GM12873 (cell line): ENCODE data around the gene PREB.

Source experiments
- TF ChIP-seq, protein P1 (sequence below): IDR thresholded peaks from 2 replicates; pipeline ENCODE4 v1.5.1; 2012; ENCODE audit warnings: low read depth, mild to moderate bottlenecking, moderate library complexity, low read length, control low read depth; ENCODE audit not compliant: insufficient read depth; ENCODE audit errors: missing control alignments

PREB gene

GRCh38 chr2:27175330-27175729 lies 40.9 kb upstream of the PREB start:
- TF ChIP-seq, protein P1, sequence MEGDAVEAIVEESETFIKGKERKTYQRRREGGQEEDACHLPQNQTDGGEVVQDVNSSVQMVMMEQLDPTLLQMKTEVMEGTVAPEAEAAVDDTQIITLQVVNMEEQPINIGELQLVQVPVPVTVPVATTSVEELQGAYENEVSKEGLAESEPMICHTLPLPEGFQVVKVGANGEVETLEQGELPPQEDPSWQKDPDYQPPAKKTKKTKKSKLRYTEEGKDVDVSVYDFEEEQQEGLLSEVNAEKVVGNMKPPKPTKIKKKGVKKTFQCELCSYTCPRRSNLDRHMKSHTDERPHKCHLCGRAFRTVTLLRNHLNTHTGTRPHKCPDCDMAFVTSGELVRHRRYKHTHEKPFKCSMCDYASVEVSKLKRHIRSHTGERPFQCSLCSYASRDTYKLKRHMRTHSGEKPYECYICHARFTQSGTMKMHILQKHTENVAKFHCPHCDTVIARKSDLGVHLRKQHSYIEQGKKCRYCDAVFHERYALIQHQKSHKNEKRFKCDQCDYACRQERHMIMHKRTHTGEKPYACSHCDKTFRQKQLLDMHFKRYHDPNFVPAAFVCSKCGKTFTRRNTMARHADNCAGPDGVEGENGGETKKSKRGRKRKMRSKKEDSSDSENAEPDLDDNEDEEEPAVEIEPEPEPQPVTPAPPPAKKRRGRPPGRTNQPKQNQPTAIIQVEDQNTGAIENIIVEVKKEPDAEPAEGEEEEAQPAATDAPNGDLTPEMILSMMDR = no peak

DNA sequence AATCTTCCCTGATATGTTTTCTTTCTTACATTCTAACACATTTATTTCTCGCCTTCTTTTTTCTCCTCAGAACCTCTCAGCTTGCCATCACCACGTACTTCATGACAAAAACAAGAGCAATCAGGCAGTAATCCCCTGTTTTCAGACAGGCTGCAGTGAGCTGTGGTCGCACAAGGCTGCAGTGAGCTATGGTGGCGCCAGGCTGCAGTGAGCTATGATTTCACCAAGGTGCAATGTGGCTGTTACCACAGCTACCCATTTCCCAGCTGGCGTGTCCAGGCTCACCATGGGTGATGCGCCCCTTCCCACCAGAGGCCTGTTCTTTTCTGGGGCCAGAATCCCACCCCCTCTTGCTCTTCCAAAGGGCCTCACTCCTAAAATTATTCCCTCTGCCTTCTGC lies 40.2 kb upstream of the PREB start:
- TF ChIP-seq, protein P1 = no peak

DNA sequence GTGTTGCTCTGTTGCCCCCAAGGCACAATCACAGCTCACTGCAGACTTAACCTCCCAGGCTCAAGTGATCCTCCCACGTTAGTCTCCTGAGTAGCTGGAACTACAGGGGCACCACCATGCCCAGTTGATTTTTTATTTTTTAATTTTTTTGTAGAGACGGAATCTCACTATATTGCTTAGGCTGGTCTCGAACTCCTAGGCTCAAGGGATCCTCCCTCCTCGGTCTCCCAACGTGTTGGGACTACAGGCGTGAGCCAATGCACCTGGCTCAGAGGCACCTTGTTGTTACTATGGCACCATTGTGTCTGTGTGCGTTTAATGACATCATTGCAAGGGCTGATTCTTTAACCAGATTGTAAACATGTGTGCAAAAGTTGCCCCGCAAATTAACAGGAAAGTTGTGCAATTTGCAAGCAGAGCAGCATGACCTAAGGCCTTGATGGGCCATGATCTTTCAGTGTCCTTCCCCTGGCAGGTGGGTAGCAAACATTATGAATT lies 37.0 kb upstream of the PREB start:
- TF ChIP-seq, protein P1 = no peak

DNA sequence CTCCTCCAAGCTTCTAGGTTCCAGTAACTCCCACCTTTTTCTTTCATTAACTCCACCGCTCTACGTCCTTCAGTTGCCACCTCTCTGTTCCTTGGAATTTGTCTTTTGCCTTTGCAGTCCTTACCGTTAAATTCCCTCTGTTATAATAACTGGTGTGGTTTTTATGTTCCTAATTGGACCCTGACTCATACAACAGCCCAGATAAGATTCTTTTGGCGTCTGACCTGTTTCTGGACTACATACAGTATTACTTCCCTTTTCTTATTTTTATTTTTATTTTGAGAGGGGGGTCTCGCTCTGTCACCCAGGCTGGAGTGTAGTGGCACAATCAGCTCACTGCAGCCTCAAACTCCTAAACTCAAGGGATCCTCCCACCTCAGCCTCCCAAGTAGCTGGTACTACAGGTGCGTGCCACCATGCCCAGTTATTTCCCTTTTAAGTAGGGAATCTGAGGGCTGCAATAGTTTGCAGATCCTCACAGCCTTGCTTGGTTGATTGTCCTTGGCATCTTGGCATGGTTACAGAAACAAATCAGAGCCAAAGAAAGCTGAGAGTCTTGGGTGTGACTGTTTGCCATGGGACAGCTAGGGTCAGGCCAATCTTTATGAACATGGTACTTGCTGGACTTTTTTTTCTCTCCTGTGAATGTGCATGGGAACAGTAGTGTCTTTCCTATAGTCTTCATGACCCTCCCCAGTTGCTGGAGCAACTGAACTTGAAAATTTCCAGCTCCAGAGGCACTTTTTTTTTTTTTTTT lies 36.3 kb upstream of the PREB start:
- TF ChIP-seq, protein P1 = no peak

DNA sequence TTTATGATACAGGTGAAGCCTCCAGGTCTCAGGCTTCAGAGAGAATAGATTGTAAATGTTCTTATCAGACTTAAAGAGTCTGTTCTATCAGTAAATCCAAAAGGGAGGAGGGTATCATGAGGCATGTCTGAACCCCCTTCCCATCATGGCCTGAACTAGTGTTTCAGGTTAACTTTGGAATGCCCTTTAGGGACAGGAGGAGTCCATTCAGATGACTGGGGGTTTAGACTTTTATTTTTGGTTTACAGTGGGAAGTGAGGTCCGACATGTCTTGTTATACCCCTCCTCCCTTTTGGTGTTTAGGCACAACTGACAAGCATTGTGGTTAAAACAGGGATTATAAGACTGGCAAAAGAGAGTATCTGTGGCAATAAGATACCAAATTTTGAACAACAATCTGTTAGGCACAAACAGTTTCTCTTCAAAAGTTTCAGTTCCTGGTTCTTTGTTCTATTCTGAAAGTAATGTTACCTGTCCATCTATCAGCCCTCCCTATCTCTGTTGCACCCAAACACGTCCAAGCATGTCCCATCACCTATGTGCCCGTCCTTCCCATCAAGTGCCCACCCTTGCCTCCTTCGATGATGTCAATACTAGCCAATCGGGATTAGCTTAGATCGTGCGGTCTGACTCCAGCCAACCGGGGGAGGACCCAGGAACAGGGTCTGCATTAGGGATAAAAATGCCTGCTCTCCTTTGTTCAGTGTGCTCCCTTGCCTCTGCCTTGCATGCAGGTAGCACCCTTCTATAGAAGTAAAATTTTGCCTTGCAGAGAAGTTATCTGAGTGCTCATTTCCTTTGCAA lies 30.7 kb upstream of the PREB start:
- TF ChIP-seq, protein P1 = no peak

GRCh38 chr2:27162151-27163121 lies 28.0 kb upstream of the PREB start:
- TF ChIP-seq, protein P1 = no peak
